Progenitor cell of endocrine pancreas (in vitro differentiated cells): ENCODE results near the gene MROH2A. TPM values are rescaled to one million over a fixed set of nuclear protein-coding genes. Genes with fewer than 3 reads are reported as not detected.

Experiments
- DNase-seq: peaks from one replicate; pipeline ENCODE4 v3.0.0; 2021; ENCODE audit warnings: low spot score; ENCODE audit not compliant: unreplicated experiment
- H3K27ac Mint-ChIP-seq: 2 replicates; pipeline ENCODE4 v1.8.0; 2021; ENCODE audit warnings: mild to moderate bottlenecking, moderate library complexity, mixed read lengths
- H3K27me3 Mint-ChIP-seq: 2 replicates; pipeline ENCODE4 v1.8.0; 2021; ENCODE audit warnings: mixed read lengths
- H3K36me3 Mint-ChIP-seq: 2 replicates; pipeline ENCODE4 v1.8.0; 2022; ENCODE audit warnings: mixed read lengths; ENCODE audit not compliant: insufficient read depth
- H3K4me1 Mint-ChIP-seq: 2 replicates; pipeline ENCODE4 v1.8.0; 2021; ENCODE audit warnings: low read depth, mixed read lengths
- H3K4me3 Mint-ChIP-seq: 2 replicates; pipeline ENCODE4 v1.8.0; 2021; ENCODE audit warnings: low read depth, mild to moderate bottlenecking, moderate library complexity, mixed read lengths
- H3K9me3 Mint-ChIP-seq: 2 replicates; pipeline ENCODE4 v1.8.0; 2021; ENCODE audit warnings: low read depth, mixed read lengths
- total RNA-seq: library from RNA; stranded (reverse); gene quantifications from 2 replicates; pipeline ENCODE4 v1.2.1, GENCODE V29; 2021
- TF ChIP-seq, protein P1 (sequence below): fragments of 200-600 bp; sonication (generic); IDR thresholded peaks from one replicate; pipeline ENCODE4 v1.5.0; 2021; ENCODE audit warnings: antibody characterized with exemption, mild to moderate bottlenecking; ENCODE audit not compliant: unreplicated experiment

Gene MROH2A
- total RNA-seq, 1 donor from 2014 or later = not detected

DNA sequence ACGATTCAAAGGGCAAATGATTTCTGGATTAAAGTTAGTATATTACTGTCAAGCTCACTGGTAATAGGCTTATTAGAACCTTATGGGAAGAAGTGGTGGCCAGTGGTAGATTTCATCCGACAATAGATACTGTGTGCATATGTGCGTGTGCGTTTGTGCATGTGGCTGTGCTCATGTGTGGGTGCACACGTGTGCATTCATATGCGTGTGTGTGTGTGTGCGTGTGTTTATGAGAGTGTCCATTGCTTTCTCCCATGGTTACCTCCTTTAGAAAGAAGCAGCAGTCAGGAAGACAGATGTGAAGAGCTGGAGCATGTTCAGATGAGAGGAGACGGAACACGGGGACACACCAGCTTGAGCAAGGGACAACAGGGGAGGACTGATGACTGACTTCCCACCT lies 8.9 kb upstream of the MROH2A start:
- TF ChIP-seq, protein P1, sequence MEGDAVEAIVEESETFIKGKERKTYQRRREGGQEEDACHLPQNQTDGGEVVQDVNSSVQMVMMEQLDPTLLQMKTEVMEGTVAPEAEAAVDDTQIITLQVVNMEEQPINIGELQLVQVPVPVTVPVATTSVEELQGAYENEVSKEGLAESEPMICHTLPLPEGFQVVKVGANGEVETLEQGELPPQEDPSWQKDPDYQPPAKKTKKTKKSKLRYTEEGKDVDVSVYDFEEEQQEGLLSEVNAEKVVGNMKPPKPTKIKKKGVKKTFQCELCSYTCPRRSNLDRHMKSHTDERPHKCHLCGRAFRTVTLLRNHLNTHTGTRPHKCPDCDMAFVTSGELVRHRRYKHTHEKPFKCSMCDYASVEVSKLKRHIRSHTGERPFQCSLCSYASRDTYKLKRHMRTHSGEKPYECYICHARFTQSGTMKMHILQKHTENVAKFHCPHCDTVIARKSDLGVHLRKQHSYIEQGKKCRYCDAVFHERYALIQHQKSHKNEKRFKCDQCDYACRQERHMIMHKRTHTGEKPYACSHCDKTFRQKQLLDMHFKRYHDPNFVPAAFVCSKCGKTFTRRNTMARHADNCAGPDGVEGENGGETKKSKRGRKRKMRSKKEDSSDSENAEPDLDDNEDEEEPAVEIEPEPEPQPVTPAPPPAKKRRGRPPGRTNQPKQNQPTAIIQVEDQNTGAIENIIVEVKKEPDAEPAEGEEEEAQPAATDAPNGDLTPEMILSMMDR = no peak
- no peak overlapping the region for H3K27ac Mint-ChIP-seq
- no peak overlapping the region for H3K4me3 Mint-ChIP-seq
- no peak for DNase-seq
- H3K36me3 Mint-ChIP-seq = no peaks in the 10 kb centered on the region
- H3K9me3 Mint-ChIP-seq = no peaks in the 10 kb centered on the region
- no peaks in the 10 kb centered on the region for H3K4me1 Mint-ChIP-seq
- H3K27me3 Mint-ChIP-seq = peaks cover 16% of the 10 kb centered on the region

DNA sequence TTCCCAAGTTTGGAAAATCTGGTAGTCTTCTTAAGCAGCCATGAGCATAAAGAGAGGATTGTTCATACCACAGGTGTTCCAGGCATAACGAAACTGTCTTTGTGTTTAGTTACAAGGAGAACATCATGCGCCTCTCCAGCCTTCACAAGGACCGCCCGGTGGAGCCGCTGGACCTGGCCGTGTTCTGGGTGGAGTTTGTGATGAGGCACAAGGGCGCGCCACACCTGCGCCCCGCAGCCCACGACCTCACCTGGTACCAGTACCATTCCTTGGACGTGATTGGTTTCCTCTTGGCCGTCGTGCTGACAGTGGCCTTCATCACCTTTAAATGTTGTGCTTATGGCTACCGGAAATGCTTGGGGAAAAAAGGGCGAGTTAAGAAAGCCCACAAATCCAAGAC lies 6.0 kb upstream of the MROH2A start:
- no peaks in the 10 kb centered on the region for H3K36me3 Mint-ChIP-seq
- peaks cover 3% of the 10 kb centered on the region for H3K9me3 Mint-ChIP-seq
- no peak overlapping the region for H3K4me3 Mint-ChIP-seq
- H3K27ac Mint-ChIP-seq = no peak overlapping the region
- TF ChIP-seq, protein P1 = no peak
- no peaks in the 10 kb centered on the region for H3K4me1 Mint-ChIP-seq
- DNase-seq = no peak
- H3K27me3 Mint-ChIP-seq = peaks cover 7% of the 10 kb centered on the region

DNA sequence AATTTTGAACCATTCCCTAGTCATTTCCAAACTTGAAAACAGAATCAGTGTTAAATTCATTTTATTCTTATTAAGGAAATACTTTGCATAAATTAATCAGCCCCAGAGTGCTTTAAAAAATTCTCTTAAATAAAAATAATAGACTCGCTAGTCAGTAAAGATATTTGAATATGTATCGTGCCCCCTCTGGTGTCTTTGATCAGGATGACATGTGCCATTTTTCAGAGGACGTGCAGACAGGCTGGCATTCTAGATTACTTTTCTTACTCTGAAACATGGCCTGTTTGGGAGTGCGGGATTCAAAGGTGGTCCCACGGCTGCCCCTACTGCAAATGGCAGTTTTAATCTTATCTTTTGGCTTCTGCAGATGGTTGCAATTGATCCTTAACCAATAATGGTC lies 5.5 kb upstream of the MROH2A start:
- Mint-ChIP-seq H3K4me3 (no peak overlapping the region), H3K36me3 (no peaks in the 10 kb centered on the region), H3K27me3 (peaks cover 4% of the 10 kb centered on the region), H3K9me3 (peaks cover 3% of the 10 kb centered on the region), H3K27ac (no peak overlapping the region), H3K4me1 (no peaks in the 10 kb centered on the region)
- no peak for DNase-seq
- TF ChIP-seq, protein P1 = no peak

DNA sequence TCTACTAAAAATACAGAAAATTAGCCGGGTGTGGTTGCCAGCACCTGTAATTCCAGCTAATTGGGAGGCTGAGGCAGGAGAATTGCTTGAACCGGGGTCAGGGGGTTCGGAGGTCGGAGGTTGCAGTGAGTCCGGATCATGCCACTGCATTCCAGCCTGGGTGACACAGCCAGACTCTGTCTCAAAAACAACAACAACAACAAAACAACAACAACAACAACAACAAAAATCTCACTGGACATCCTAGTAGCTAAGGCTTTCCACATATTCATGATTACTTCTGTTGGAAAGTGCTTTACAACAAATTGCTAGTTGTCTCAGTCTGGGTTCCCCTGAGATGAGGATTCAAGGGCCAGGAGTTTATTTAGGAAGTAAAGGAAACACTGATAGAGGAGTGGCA lies 4.3 kb upstream of the MROH2A start:
- Mint-ChIP-seq H3K4me3 (no peak overlapping the region), H3K4me1 (no peaks in the 10 kb centered on the region), H3K9me3 (peaks cover 6% of the 10 kb centered on the region), H3K27ac (no peak overlapping the region), H3K27me3 (peaks cover 6% of the 10 kb centered on the region), H3K36me3 (no peaks in the 10 kb centered on the region)
- TF ChIP-seq, protein P1 = no peak
- DNase-seq = no peak

DNA sequence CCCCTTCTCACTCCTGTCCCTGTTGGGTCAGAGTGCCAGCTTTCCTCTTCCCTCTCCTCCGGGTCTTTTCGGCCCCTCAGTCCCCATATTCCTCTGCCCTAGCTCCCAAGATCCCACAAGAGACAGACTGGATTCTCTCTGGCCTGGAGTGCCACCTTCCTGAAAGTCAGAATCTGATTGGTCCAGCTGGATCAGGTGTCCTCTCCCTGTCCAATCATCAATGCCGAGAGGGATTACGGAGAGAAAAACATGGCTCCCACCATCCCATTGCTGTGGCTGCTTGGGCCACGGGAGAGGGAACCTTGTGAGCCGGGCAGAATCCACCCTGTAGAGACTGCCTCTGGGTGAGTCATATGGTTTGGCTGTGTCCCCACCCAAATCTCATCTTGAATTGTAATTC lies 2.7 kb upstream of the MROH2A start:
- Mint-ChIP-seq H3K27ac (no peak overlapping the region), H3K36me3 (no peaks in the 10 kb centered on the region), H3K4me3 (no peak overlapping the region), H3K4me1 (no peaks in the 10 kb centered on the region), H3K9me3 (peaks cover 6% of the 10 kb centered on the region), H3K27me3 (peaks cover 3% of the 10 kb centered on the region)
- no peak for DNase-seq
- TF ChIP-seq, protein P1 = no peak
